Tibial nerve (tissue), 4 donors: ENCODE data around the gene PROCR. TPM values are rescaled to one million over a fixed set of nuclear protein-coding genes. Genes with fewer than 3 reads are reported as not detected.
"Not testable (repeated sequence)": the region's sequence is repeated elsewhere in the genome, so short reads cannot be mapped to it uniquely, and the experiment has no call there.

ENCODE experiments used
- DNase-seq, 2 donors: peaks; one replicate each; pipeline ENCODE4 v3.0.0-alpha.2; 2019; ENCODE audit warnings: low spot score in 2 of 2
- H3K27ac ChIP-seq, 4 donors: fragments of 200-600 bp; sonication (generic) in 3 of 4; one replicate each; pipeline ENCODE4 v1.5.1; 2017 to 2019; ENCODE audit warnings: mild to moderate bottlenecking in 1 of 4
- H3K27me3 ChIP-seq, 2 donors: fragments of 200-600 bp; sonication (generic) in 1 of 2; one replicate each; pipeline versions ENCODE4 v1.5.1 to v1.6.0; 2017 to 2019
- H3K36me3 ChIP-seq, 3 donors: fragments of 200-600 bp; sonication (generic); one replicate each; pipeline ENCODE4 v1.5.1; 2018 to 2019
- H3K4me1 ChIP-seq, 4 donors: fragments of 200-600 bp; sonication (generic) in 3 of 4; one replicate each; pipeline ENCODE4 v1.5.1; 2017 to 2019
- H3K4me3 ChIP-seq, 4 donors: fragments of 200-600 bp; sonication (generic) in 3 of 4; one replicate each; pipeline ENCODE4 v1.5.1; 2017 to 2019; ENCODE audit warnings: mild to moderate bottlenecking in 1 of 4, moderate library complexity in 1 of 4
- H3K9me3 ChIP-seq, 4 donors: fragments of 200-600 bp; sonication (generic) in 3 of 4; one replicate each; pipeline ENCODE4 v1.5.1; 2017 to 2019
- CTCF ChIP-seq, 5 experiments: fragments of 200-600 bp in 3 of 5; fragments of 450-650 bp in 2 of 5; sonication (generic) in 3 of 5; IDR thresholded peaks; one replicate each; pipeline ENCODE4 v1.5.1; 2016 to 2019; ENCODE audit warnings: antibody characterized with exemption in 5 of 5, mild to moderate bottlenecking in 3 of 5, moderate library complexity in 2 of 5
- EP300 ChIP-seq, 2 donors: sonication (generic); formaldehyde crosslinking; IDR thresholded peaks; one replicate each; pipeline ENCODE4 v1.6.1; 2017; ENCODE audit warnings: antibody characterized with exemption in 2 of 2, mild to moderate bottlenecking in 1 of 2
- POLR2A ChIP-seq, 2 donors: fragments of 450-650 bp; IDR thresholded peaks; one replicate each; pipeline ENCODE4 v1.6.1; 2017; ENCODE audit warnings: antibody characterized with exemption in 2 of 2, mild to moderate bottlenecking in 2 of 2, moderate library complexity in 2 of 2
- WGBS, 2 donors: methylation state at CpG; one replicate each; pipeline ENCODE4 v1.1.5; 2018; 5-methylcytosine and 5-hydroxymethylcytosine counted together
- total RNA-seq, 4 donors: library from RNA; depleted of rRNA; stranded (reverse); fragments of >200 nt; gene quantifications; one replicate each; pipeline ENCODE4 v1.1.0, GENCODE V29; 2016

The PROCR gene
- total RNA-seq, 4 donors from 2014 or later = 40.9 to 132 (median 94.6) TPM

GRCh38 chr20:35144694-35145093 lies 27.2 kb upstream of the PROCR start:
- Histone ChIP-seq H3K4me3 (no peak overlapping the region), H3K9me3 (no peaks in the 10 kb centered on the region), H3K27me3 (no peaks in the 10 kb centered on the region), H3K36me3 (peaks cover 0 to 47% (median 10%) of the 10 kb centered on the region in 3 donors), H3K4me1 (peaks cover 0 to 30% (median 7%) of the 10 kb centered on the region in 4 donors), H3K27ac (no peak overlapping the region)
- DNase-seq = peak in 1 of 2 donors; percentile 33
- TF ChIP-seq EP300 (IDR thresholded peaks at IDR 0.05) = no peak
- TF ChIP-seq CTCF (IDR thresholded peaks at IDR 0.05) = no peak
- no peak for TF ChIP-seq POLR2A (IDR thresholded peaks at IDR 0.05)
- 63 to 65% methylated on average over 7 of the region's 7 CpGs for WGBS, 2 donors

- WGBS, 2 donors = 34 to 58% methylated on average over 2 of the region's 2 CpGs
- no peak overlapping the region for H3K4me3 ChIP-seq
- H3K36me3 ChIP-seq = peaks cover 0 to 43% (median 10%) of the 10 kb centered on the region in 3 donors
- peaks cover 0 to 30% (median 7%) of the 10 kb centered on the region in 4 donors for H3K4me1 ChIP-seq
- no peak overlapping the region for H3K27ac ChIP-seq
- no peak for DNase-seq
- H3K27me3 ChIP-seq = no peaks in the 10 kb centered on the region
- no peaks in the 10 kb centered on the region for H3K9me3 ChIP-seq
- TF ChIP-seq EP300 (IDR thresholded peaks at IDR 0.05) (no peak), CTCF (IDR thresholded peaks at IDR 0.05) (peak; percentile 32 to 70 (median 56))
Measured at GRCh38 chr20:35145141-35145564, 26.7 kb upstream of the PROCR start.

GRCh38 chr20:35146299-35146919 lies 25.5 kb upstream of the PROCR start:
- peak overlapping the region; percentile 66 to 72 (median 68) for H3K4me3 ChIP-seq
- H3K27me3 ChIP-seq = no peaks in the 10 kb centered on the region
- no peaks in the 10 kb centered on the region for H3K9me3 ChIP-seq
- no peak for TF ChIP-seq POLR2A (IDR thresholded peaks at IDR 0.05)
- TF ChIP-seq CTCF (IDR thresholded peaks at IDR 0.05) = no peak
- TF ChIP-seq EP300 (IDR thresholded peaks at IDR 0.05) = no peak
- H3K4me1 ChIP-seq = peaks cover 0 to 40% (median 7%) of the 10 kb centered on the region in 4 donors
- 5 to 7% methylated on average over 15 to 23 of the region's 23 CpGs for WGBS, 2 donors
- H3K27ac ChIP-seq = peak overlapping the region; percentile 4 to 83 (median 64)
- DNase-seq = no peak
- H3K36me3 ChIP-seq = peaks cover 0 to 34% (median 8%) of the 10 kb centered on the region in 3 donors

- peak in 1 of 2 donors; percentile 84 for TF ChIP-seq EP300 (IDR thresholded peaks at IDR 0.05)
- peak in 2 of 5 experiments; percentile 6 to 13 for TF ChIP-seq CTCF (IDR thresholded peaks at IDR 0.05)
- TF ChIP-seq POLR2A (IDR thresholded peaks at IDR 0.05) = peak in 1 of 2 donors; percentile 51
- WGBS, 2 donors = 0% methylated on average over 31 to 42 of the region's 42 CpGs
- no peaks in the 10 kb centered on the region for H3K27me3 ChIP-seq
Measured at GRCh38 chr20:35146920-35147574, 24.8 kb upstream of the PROCR start, which contains the start of gene EDEM2. Gene EDEM2, minus strand, starts transcription at chr20:35147336. Its CDS starts 78 bp downstream, at chr20:35147258.

GRCh38 chr20:35147575-35148071 lies 24.2 kb upstream of the PROCR start:
- Histone ChIP-seq H3K36me3 (peaks cover 0 to 22% (median 0%) of the 10 kb centered on the region in 3 donors), H3K4me1 (peaks cover 0 to 50% (median 7%) of the 10 kb centered on the region in 4 donors), H3K27ac (peak overlapping the region in 3 of 4 donors; percentile 53 to 83 (median 75)), H3K4me3 (peak overlapping the region; percentile 66 to 72 (median 68))
- WGBS, 2 donors = 3 to 4% methylated on average over 19 of the region's 19 CpGs
- H3K9me3 ChIP-seq, DNase-seq, H3K27me3 ChIP-seq: not testable (repeated sequence)

More at GRCh38 chr20:35146920-35147574, 24.8 kb upstream of the PROCR start, which contains the start of gene EDEM2:
- H3K9me3 ChIP-seq = no peaks in the 10 kb centered on the region
- peaks cover 0 to 45% (median 7%) of the 10 kb centered on the region in 4 donors for H3K4me1 ChIP-seq
- peaks cover 0 to 28% (median 5%) of the 10 kb centered on the region in 3 donors for H3K36me3 ChIP-seq
- peak within 1 kb of the TSS; percentile 4 to 83 (median 64) for H3K27ac ChIP-seq
- peak; percentile 81 to 85 for DNase-seq
- peak within 1 kb of the TSS; percentile 66 to 72 (median 68) for H3K4me3 ChIP-seq
